A375 (cell line): Measurements from ENCODE around the gene KPNA2. TPM values are rescaled to one million over a fixed set of nuclear protein-coding genes. Genes with fewer than 3 reads are reported as not detected.

ENCODE experiments used
- total RNA-seq: library from RNA; depleted of rRNA; stranded (reverse); fragments of >200 nt; shearing (Covaris generic); gene quantifications from 2 replicates; pipeline ENCODE4 v1.2.3, GENCODE V29; 2014; rRNA removed

Gene KPNA2
- 223 and 267 TPM in 2 replicates for total RNA-seq

DNA sequence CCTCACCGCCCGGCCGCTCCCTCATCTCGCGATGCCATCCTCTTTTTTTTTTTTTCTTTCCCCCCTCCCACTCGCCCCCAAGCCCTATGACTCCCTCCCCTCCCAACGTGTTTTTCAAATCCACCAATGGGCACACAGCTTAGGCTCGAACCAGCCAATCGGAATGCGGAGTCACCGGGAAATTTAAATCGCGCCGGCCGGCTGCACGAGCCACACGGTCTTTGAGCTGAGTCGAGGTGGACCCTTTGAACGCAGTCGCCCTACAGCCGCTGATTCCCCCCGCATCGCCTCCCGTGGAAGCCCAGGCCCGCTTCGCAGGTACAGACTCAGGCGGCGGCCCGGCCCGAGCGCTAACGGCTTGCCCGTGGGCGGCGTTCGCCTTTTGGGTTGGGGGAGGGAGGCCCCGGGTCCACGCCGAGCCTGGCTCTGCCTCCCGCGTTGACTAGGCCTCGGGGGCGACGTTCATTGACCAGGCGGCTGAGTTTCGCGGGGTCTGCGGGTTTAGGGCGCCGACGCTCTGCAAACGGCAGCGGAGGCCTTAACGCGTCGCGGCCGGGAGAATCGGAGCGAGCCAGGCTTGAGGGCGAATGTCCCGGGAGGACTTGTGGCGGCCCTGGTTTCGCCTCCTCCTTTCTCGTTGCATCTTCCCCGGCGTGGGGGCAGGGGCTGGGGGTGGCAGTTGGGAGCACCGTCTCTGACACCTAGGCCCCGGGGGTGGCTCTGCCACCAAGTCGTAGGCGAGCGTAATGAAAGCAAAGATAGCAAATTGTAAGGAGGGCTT lies at the start of gene KPNA2:
KPNA2 (plus strand) TSS at position 213 of the 781 bp plus-strand sequence. CDS start 1,398 bp downstream, outside the sequence.

DNA sequence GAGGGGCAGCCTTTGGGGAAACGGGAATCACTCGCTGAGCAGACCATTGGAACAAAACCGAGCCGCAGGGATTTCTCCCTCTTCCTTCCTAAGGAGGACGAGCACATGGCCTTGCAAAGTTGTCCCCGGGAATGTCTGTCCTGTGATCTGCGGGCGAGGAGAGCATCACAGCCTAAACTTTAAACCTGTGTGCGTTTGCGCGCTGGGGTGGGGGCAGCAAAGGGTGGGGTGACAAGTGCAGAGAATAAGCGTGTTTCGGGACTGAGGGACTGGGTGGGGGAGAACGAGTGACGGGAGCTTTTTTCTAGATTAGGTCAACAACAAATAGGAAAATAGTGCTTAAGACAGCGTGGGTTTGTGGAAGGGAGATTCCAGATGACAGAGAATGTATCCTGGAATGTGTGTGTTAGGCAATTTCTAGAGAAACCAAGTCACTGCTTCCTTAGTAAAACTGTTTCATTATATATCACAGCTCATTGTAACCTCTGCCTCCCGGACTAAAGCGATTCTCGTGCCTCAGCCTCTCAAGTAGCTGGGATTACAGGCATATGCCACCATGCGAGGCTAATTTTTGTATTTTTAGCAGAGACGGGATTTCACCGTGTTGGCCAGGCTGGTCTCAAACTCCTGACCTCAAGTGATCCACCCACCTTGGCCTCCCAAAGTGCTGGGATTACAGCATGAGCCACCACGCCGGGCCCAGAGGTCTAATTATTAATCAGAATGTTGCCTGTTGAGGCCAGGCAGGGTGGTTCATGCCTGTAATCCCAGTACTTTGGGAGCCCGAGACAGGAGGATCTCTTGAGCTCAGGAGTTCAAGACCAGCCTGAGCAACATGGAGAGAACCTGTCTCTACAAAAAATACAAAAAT lies 39.0 kb upstream of the KPNA2 start, which contains the start of gene C17orf58:
C17orf58 (minus strand) TSS at position 169 of the 871 bp plus-strand sequence. CDS start 271 bp downstream, outside the sequence.

Other genes with a start within 250 kb of the KPNA2 start
- gene BPTF, start 210.2 kb upstream of the KPNA2 start, total RNA-seq, result 41.6 and 44.1 TPM in 2 replicates
- gene C17orf58, start 39.3 kb upstream of the KPNA2 start, total RNA-seq, result 30.9 and 37.7 TPM in 2 replicates
- gene AMZ2, start 212.3 kb downstream of the KPNA2 start, total RNA-seq, result 44.3 and 46.5 TPM in 2 replicates